Measurements from ENCODE around the gene ZBED1. TPM values are rescaled to one million over a fixed set of nuclear protein-coding genes. Genes with fewer than 3 reads are reported as not detected.

The ZBED1 gene
- total and polyA plus RNA-seq, 2 donors (not counting 1 experiment from before 2014, with no cell fraction given), result 14.5 to 24.8 TPM

DNA sequence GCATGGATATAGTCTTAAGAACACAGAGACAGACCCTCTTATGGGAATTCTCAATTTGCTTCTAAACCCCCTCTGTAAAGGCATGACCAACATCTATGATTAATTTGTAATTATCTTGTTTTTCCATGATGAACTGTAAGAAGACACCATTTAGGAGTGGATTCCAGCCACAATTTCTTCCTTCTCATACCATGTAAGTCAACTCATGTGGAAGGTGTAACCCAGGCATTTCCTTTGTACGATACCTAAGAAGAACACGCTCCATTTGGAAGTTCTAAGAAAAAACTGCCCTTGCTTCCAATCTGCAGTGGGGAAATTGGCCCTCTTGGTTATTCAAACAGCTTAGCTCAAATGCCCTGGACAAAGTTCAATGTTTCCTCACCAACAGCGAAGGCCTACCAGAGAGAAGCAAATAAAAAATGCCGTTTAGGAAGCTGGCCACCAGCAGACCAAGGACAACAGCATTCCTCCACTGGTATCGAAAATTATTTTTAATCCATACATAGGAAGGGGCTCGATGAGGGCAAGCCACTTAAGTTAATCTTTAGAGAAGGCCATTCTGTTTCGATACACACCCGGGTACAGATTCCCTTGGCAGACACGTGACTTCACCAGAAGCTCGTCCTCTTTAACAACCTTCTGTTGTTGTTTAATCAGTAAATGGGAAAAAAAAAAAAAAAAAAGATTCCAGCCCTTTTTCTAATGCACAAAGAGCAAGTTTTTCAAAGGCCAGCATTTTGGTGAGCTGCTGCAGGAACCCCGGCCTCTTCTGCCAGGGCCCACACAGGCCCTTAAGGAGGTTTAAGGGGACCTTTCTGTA lies 2.6 kb downstream of the ZBED1 start:
- Histone ChIP-seq H3K27me3 (ENCODE audit: control insufficient read depth, insufficient read depth, low read length) (no peaks in the 10 kb centered on the region), H3K4me1 (ENCODE audit: control insufficient read depth, extremely low read depth, insufficient read depth, low read length) (peaks cover 10% of the 10 kb centered on the region), H4K20me1 (ENCODE audit: control insufficient read depth, extremely low read depth, insufficient read depth, low read length) (no peaks in the 10 kb centered on the region), H2AFZ (ENCODE audit: low read length) (no peak overlapping the region), H3K9me3 (ENCODE audit: control insufficient read depth, insufficient read depth, low read depth, low read length) (no peaks in the 10 kb centered on the region), H3K4me2 (ENCODE audit: extremely low read depth, insufficient read depth, low read length) (peak overlapping the region; percentile 90), H3K4me3 (replicated peaks in 1 of 4; ENCODE audit: control extremely low read depth in 1 of 4, insufficient read depth in 1 of 4, low read depth in 3 of 4, low read length in 4 of 4) (peak overlapping the region; percentile 73 to 89 (median 84)), H3K79me2 (ENCODE audit: control insufficient read depth, insufficient read depth, low read length) (peaks cover 45% of the 10 kb centered on the region), H3K36me3 (ENCODE audit: control insufficient read depth, insufficient read depth, low read length) (no peaks in the 10 kb centered on the region), H3K27ac (ENCODE audit: insufficient read depth, low read length) (peak overlapping the region; percentile 34), H3K9ac (ENCODE audit: insufficient read depth, low read length) (no peak overlapping the region)
- TF ChIP-seq EZH2 (IDR thresholded peaks at IDR 0.05; ENCODE audit: low read length, missing control alignments), result no peak
- DNase-seq (ENCODE audit: low read depth in 2 of 2), result peak; percentile 55 to 85

DNA sequence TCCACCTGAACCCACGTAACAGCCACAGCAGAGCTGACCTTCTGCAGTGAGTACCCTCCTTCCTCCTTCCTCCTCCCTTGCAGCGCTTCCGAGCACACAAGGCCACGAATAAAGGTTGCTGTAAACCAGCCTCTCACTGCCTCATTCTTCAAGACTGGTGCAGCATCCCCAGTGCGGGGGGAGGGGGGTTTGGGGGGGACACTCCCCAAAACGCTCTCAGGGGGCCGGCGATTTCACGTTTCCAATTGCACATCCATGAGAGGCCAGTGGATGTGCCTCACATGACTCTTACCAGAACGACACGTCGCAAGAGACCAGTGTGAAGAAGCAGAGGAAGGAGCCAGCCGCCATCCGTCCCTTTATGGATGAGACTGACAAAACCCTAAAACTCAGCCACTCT lies 5.2 kb downstream of the ZBED1 start:
- H2AFZ ChIP-seq (ENCODE audit: low read length), result no peak overlapping the region
- no peak overlapping the region for H3K9ac ChIP-seq (ENCODE audit: insufficient read depth, low read length)
- no peak for DNase-seq (ENCODE audit: low read depth in 2 of 2)
- no peak overlapping the region for H3K4me2 ChIP-seq (ENCODE audit: extremely low read depth, insufficient read depth, low read length)
- H3K36me3 ChIP-seq (ENCODE audit: control insufficient read depth, insufficient read depth, low read length), result no peaks in the 10 kb centered on the region
- H3K79me2 ChIP-seq (ENCODE audit: control insufficient read depth, insufficient read depth, low read length), result peaks cover 58% of the 10 kb centered on the region
- H3K4me3 ChIP-seq (replicated peaks in 1 of 4; ENCODE audit: control extremely low read depth in 1 of 4, insufficient read depth in 1 of 4, low read depth in 3 of 4, low read length in 4 of 4), result no peak overlapping the region
- TF ChIP-seq, protein P1, sequence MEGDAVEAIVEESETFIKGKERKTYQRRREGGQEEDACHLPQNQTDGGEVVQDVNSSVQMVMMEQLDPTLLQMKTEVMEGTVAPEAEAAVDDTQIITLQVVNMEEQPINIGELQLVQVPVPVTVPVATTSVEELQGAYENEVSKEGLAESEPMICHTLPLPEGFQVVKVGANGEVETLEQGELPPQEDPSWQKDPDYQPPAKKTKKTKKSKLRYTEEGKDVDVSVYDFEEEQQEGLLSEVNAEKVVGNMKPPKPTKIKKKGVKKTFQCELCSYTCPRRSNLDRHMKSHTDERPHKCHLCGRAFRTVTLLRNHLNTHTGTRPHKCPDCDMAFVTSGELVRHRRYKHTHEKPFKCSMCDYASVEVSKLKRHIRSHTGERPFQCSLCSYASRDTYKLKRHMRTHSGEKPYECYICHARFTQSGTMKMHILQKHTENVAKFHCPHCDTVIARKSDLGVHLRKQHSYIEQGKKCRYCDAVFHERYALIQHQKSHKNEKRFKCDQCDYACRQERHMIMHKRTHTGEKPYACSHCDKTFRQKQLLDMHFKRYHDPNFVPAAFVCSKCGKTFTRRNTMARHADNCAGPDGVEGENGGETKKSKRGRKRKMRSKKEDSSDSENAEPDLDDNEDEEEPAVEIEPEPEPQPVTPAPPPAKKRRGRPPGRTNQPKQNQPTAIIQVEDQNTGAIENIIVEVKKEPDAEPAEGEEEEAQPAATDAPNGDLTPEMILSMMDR (conservative IDR thresholded peaks at IDR 0.05 in 1 of 2, IDR thresholded peaks at IDR 0.05 in 1 of 2; ENCODE audit: low read depth in 1 of 2, low read length in 2 of 2), result no peak
- no peak for TF ChIP-seq EZH2 (IDR thresholded peaks at IDR 0.05; ENCODE audit: low read length, missing control alignments)
- peaks cover 10% of the 10 kb centered on the region for H3K4me1 ChIP-seq (ENCODE audit: control insufficient read depth, extremely low read depth, insufficient read depth, low read length)
- H3K9me3 ChIP-seq (ENCODE audit: control insufficient read depth, insufficient read depth, low read depth, low read length), result no peaks in the 10 kb centered on the region
- no peak overlapping the region for H3K27ac ChIP-seq (ENCODE audit: insufficient read depth, low read length)
- H3K27me3 ChIP-seq (ENCODE audit: control insufficient read depth, insufficient read depth, low read length), result no peaks in the 10 kb centered on the region
- no peaks in the 10 kb centered on the region for H4K20me1 ChIP-seq (ENCODE audit: control insufficient read depth, extremely low read depth, insufficient read depth, low read length)

DNA sequence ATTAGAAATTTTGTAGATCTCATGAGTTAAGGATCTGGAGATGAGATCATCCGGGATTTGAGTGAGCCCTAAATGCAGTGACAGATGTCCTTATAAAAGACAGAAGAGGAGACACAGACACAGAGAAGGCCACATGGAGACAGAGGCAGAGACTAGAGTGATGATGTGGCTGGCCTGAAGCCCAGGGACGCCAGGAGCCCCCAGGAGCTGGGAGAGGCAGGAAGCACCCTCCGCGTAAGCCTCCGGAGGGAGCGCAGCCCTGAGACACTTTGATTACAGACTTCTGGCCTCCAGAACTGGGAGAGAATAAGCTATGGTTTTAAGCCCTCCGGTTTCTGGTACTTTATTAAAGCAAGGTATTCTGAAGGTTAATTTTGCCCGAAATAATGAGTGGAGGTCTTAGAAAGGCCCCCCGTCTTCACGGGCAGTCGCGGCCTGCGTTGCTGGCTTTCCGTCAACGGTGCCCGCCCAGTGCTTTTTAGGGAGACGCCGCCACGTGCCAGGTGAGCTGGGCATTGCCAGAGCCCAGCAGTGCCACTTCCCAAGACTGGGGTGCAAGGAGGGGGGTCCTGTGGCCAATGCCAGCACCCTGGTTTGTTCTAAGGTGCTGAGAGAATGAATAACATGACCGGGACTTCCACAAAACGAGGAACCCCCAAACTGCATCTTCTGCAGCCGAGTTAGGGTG lies 8.1 kb downstream of the ZBED1 start:
- Histone ChIP-seq H3K36me3 (ENCODE audit: control insufficient read depth, insufficient read depth, low read length) (peaks cover 14% of the 10 kb centered on the region), H3K4me2 (ENCODE audit: extremely low read depth, insufficient read depth, low read length) (no peak overlapping the region), H3K27me3 (ENCODE audit: control insufficient read depth, insufficient read depth, low read length) (no peaks in the 10 kb centered on the region), H3K9me3 (ENCODE audit: control insufficient read depth, insufficient read depth, low read depth, low read length) (no peaks in the 10 kb centered on the region), H2AFZ (ENCODE audit: low read length) (no peak overlapping the region), H3K9ac (ENCODE audit: insufficient read depth, low read length) (no peak overlapping the region), H3K4me1 (ENCODE audit: control insufficient read depth, extremely low read depth, insufficient read depth, low read length) (no peaks in the 10 kb centered on the region), H3K27ac (ENCODE audit: insufficient read depth, low read length) (no peak overlapping the region), H3K79me2 (ENCODE audit: control insufficient read depth, insufficient read depth, low read length) (peaks cover 33% of the 10 kb centered on the region), H3K4me3 (replicated peaks in 1 of 4; ENCODE audit: control extremely low read depth in 1 of 4, insufficient read depth in 1 of 4, low read depth in 3 of 4, low read length in 4 of 4) (no peak overlapping the region), H4K20me1 (ENCODE audit: control insufficient read depth, extremely low read depth, insufficient read depth, low read length) (no peaks in the 10 kb centered on the region)
- TF ChIP-seq EZH2 (IDR thresholded peaks at IDR 0.05; ENCODE audit: low read length, missing control alignments), result no peak
- TF ChIP-seq, protein P1 (conservative IDR thresholded peaks at IDR 0.05 in 1 of 2, IDR thresholded peaks at IDR 0.05 in 1 of 2; ENCODE audit: low read depth in 1 of 2, low read length in 2 of 2), result no peak
- no peak for DNase-seq (ENCODE audit: low read depth in 2 of 2)
